ENCODE measurements around the gene RTN1.

DNA sequence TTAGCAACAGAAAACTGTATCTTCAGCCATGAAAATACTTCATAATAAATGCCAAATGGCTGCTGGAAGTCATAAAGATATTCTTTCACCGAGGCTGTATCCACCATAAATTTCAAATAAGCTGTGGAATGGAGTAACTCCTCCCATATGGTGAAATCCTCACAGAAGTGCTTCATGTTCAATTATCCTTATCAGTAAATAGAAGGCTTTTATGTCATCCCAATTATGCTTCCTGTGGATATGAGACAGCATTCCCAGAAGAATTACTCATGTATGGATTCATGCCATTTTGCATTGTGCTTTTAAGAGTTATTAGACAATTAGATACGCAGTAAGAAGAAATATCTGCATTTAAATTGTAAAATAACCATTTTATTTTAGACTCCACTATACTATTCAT lies 99.0 kb downstream of the RTN1 start:
- TF ChIP-seq, protein P1, sequence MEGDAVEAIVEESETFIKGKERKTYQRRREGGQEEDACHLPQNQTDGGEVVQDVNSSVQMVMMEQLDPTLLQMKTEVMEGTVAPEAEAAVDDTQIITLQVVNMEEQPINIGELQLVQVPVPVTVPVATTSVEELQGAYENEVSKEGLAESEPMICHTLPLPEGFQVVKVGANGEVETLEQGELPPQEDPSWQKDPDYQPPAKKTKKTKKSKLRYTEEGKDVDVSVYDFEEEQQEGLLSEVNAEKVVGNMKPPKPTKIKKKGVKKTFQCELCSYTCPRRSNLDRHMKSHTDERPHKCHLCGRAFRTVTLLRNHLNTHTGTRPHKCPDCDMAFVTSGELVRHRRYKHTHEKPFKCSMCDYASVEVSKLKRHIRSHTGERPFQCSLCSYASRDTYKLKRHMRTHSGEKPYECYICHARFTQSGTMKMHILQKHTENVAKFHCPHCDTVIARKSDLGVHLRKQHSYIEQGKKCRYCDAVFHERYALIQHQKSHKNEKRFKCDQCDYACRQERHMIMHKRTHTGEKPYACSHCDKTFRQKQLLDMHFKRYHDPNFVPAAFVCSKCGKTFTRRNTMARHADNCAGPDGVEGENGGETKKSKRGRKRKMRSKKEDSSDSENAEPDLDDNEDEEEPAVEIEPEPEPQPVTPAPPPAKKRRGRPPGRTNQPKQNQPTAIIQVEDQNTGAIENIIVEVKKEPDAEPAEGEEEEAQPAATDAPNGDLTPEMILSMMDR (IDR thresholded peaks at IDR 0.05), result no peak
- no peak for TF ChIP-seq EP300 (IDR thresholded peaks at IDR 0.05)
